ENCODE measurements around the gene LRRC34. TPM values are rescaled to one million over a fixed set of nuclear protein-coding genes. Genes with fewer than 3 reads are reported as not detected.

The LRRC34 gene
- total and polyA plus RNA-seq, 2 experiments from 2014 or later = 4.2 to 9.4 TPM

DNA sequence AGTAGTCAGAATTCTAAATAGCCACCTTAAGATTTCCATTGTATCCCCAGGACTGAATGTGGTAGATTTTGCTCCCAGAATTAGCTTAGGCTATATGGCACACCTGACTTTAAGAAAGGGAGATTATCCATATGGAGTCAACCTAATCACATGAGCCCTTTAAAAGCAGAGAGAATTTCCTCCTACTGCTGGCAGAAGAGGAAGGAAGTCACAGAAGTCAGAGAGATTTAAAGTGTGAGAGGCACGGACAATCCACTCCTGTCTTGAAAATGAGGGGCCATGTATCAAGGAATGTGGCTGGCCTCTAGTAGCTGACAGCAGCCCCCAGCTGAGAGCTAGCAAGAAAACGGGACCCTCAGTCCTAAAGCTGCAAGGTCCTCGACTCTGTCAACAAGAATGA lies 30.3 kb upstream of the LRRC34 start:
- Histone ChIP-seq H3K27ac (no peak overlapping the region), H3K9me3 (ENCODE audit: low read depth) (no peaks in the 10 kb centered on the region), H3K79me2 (ENCODE audit: insufficient read depth) (no peaks in the 10 kb centered on the region), H3K9ac (no peak overlapping the region), H3K27me3 (replicated peaks; ENCODE audit: insufficient read depth) (no peaks in the 10 kb centered on the region), H2AFZ (no peak overlapping the region), H3F3A (ENCODE audit: insufficient read depth) (peaks cover 21% of the 10 kb centered on the region; the same call in 1 of the 2 replicates), H4K20me1 (ENCODE audit: insufficient read depth) (no peaks in the 10 kb centered on the region), H3K9me2 (ENCODE audit: insufficient read depth) (no peaks in the 10 kb centered on the region), H3K36me3 (ENCODE audit: low read depth) (no peaks in the 10 kb centered on the region), H3K4me1 (ENCODE audit: insufficient read depth) (peaks cover 14% of the 10 kb centered on the region), H3K4me3 (no peak overlapping the region), H3K4me2 (ENCODE audit: unreplicated experiment) (no peak overlapping the region)
- 26 to 37% methylated on average over 3 of the region's 3 CpGs for WGBS, 2 experiments (ENCODE audit: low coverage in 1 of 2, low lambda C conversion rate in 2 of 2, missing lambda C conversion rate in 2 of 2)
- DNase-seq = no peak
- in situ Hi-C loops (cut with MboI) = no loop called here
- no peak for TF ChIP-seq EZH2 (IDR thresholded peaks at IDR 0.05; ENCODE audit: insufficient read depth, poor library complexity, severe bottlenecking)
- no peak for TF ChIP-seq EZH2phosphoT487 (IDR thresholded peaks at IDR 0.05; ENCODE audit: insufficient read depth, low read depth)

DNA sequence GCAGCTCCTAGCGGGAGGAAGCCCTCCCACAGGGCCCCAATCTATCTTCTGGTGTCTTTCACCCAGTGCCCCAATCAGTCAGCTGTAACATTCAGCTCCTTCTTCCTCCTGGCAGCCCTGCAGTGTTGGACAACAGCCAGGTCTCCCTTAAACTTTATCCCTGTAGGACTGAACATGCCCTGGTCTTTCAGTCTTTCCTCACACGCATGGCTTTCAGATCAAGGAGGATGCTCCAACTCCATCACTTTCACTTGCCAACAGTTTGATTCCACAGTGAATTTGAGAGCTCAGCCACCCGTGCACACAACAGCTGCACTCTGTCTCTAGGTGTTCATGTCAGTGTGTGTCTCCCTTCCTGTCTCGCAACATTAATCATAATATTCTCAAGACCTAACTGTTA lies 28.5 kb upstream of the LRRC34 start:
- WGBS, 2 experiments (ENCODE audit: low coverage in 1 of 2, low lambda C conversion rate in 2 of 2, missing lambda C conversion rate in 2 of 2) = 65 to 69% methylated on average over 4 of the region's 4 CpGs
- Histone ChIP-seq H2AFZ (no peak overlapping the region), H4K20me1 (ENCODE audit: insufficient read depth) (no peaks in the 10 kb centered on the region), H3K27me3 (replicated peaks; ENCODE audit: insufficient read depth) (no peaks in the 10 kb centered on the region), H3K27ac (no peak overlapping the region), H3K9me3 (ENCODE audit: low read depth) (no peaks in the 10 kb centered on the region), H3K9me2 (ENCODE audit: insufficient read depth) (no peaks in the 10 kb centered on the region), H3K9ac (no peak overlapping the region), H3K36me3 (ENCODE audit: low read depth) (no peaks in the 10 kb centered on the region), H3K4me2 (ENCODE audit: unreplicated experiment) (no peak overlapping the region), H3K79me2 (ENCODE audit: insufficient read depth) (no peaks in the 10 kb centered on the region), H3K4me3 (no peak overlapping the region), H3F3A (ENCODE audit: insufficient read depth) (peaks cover 15% of the 10 kb centered on the region), H3K4me1 (ENCODE audit: insufficient read depth) (peaks cover 13% of the 10 kb centered on the region)
- DNase-seq = no peak
- no peak for TF ChIP-seq EZH2phosphoT487 (IDR thresholded peaks at IDR 0.05; ENCODE audit: insufficient read depth, low read depth)
- no peak for TF ChIP-seq EZH2 (IDR thresholded peaks at IDR 0.05; ENCODE audit: insufficient read depth, poor library complexity, severe bottlenecking)
- in situ Hi-C loops (cut with MboI) = no loop called here

DNA sequence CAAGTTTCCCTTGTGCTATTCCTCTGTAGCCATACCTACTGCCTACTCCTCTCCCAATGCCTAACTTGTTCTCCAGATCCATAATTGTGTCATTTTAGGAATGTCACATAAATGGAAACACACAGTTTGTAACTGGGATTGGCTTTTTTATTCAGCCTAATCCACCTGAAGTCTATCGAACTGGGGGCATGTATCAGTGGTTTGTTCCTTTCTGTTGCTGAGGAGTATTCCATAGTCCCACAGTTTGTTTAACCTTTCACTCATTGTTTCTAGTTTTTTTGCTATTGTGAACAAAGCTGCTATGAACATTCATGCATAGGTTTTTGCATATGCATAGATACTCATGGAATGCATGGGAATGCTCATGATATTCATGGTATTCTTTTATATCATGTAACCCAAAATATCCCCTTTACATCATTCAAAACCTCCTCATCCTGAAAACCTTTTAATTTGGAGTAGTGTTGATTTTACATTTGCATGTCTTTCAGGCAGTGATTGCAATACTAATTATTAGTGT lies 25.9 kb upstream of the LRRC34 start:
- Histone ChIP-seq H3K9me2 (ENCODE audit: insufficient read depth) (no peaks in the 10 kb centered on the region), H3K27me3 (replicated peaks; ENCODE audit: insufficient read depth) (no peaks in the 10 kb centered on the region), H4K20me1 (ENCODE audit: insufficient read depth) (no peaks in the 10 kb centered on the region), H3K4me3 (no peak overlapping the region), H3K79me2 (ENCODE audit: insufficient read depth) (no peaks in the 10 kb centered on the region), H3F3A (ENCODE audit: insufficient read depth) (peaks cover 21% of the 10 kb centered on the region), H3K36me3 (ENCODE audit: low read depth) (no peaks in the 10 kb centered on the region), H3K9ac (no peak overlapping the region), H3K4me2 (ENCODE audit: unreplicated experiment) (no peak overlapping the region), H3K9me3 (ENCODE audit: low read depth) (no peaks in the 10 kb centered on the region), H3K27ac (no peak overlapping the region), H3K4me1 (ENCODE audit: insufficient read depth) (peaks cover 22% of the 10 kb centered on the region), H2AFZ (no peak overlapping the region)
- in situ Hi-C loops (cut with MboI) = no loop called here
- TF ChIP-seq EZH2 (IDR thresholded peaks at IDR 0.05; ENCODE audit: insufficient read depth, poor library complexity, severe bottlenecking) (no peak), EZH2phosphoT487 (IDR thresholded peaks at IDR 0.05; ENCODE audit: insufficient read depth, low read depth) (no peak)
- 97 to 100% methylated on average over 1 of the region's 1 CpG for WGBS, 2 experiments (ENCODE audit: low coverage in 1 of 2, low lambda C conversion rate in 2 of 2, missing lambda C conversion rate in 2 of 2)
- DNase-seq = no peak

DNA sequence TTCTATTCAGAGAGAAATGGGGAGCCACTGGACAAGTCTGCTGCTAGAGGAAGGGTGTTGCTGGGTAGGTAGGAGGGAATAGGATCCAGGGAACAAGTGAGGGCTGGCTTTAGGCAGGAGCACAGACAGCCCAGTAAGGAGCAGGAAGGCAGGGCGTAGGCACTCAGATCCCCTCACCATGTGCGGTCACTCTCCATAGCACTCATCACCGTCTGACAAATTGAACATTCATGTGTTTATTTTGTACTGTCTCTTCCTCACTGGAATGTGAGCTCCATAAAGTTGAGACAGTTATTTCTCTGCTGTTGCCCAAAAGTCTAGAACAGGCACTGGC lies 24.2 kb upstream of the LRRC34 start:
- Histone ChIP-seq H3K9me3 (ENCODE audit: low read depth) (no peaks in the 10 kb centered on the region), H3K4me3 (no peak overlapping the region), H3K4me2 (ENCODE audit: unreplicated experiment) (peak overlapping the region; percentile 60), H3K4me1 (ENCODE audit: insufficient read depth) (peaks cover 22% of the 10 kb centered on the region), H3K27me3 (replicated peaks; ENCODE audit: insufficient read depth) (no peaks in the 10 kb centered on the region), H3K9me2 (ENCODE audit: insufficient read depth) (no peaks in the 10 kb centered on the region), H3F3A (ENCODE audit: insufficient read depth) (peaks cover 21% of the 10 kb centered on the region), H3K79me2 (ENCODE audit: insufficient read depth) (no peaks in the 10 kb centered on the region), H3K27ac (peak overlapping the region; percentile 88), H2AFZ (peak overlapping the region; percentile 84), H3K36me3 (ENCODE audit: low read depth) (no peaks in the 10 kb centered on the region), H4K20me1 (ENCODE audit: insufficient read depth) (no peaks in the 10 kb centered on the region), H3K9ac (peak overlapping the region; percentile 69)
- WGBS, 2 experiments (ENCODE audit: low coverage in 1 of 2, low lambda C conversion rate in 2 of 2, missing lambda C conversion rate in 2 of 2) = 5 to 12% methylated on average over 3 of the region's 3 CpGs
- DNase-seq = peak; percentile 78
- TF ChIP-seq EZH2phosphoT487 (IDR thresholded peaks at IDR 0.05; ENCODE audit: insufficient read depth, low read depth) (no peak), EZH2 (IDR thresholded peaks at IDR 0.05; ENCODE audit: insufficient read depth, poor library complexity, severe bottlenecking) (no peak)
- in situ Hi-C loops (cut with MboI) = no loop called here
